LNCAP (cell line): ENCODE measurements around the gene RNF141.

Experiments used
- TF ChIP-seq, protein P1 (sequence below): fragments of 450-650 bp; IDR thresholded peaks from 2 replicates; pipeline ENCODE4 v1.5.1; 2017; ENCODE audit warnings: mild to moderate bottlenecking

The RNF141 gene

DNA sequence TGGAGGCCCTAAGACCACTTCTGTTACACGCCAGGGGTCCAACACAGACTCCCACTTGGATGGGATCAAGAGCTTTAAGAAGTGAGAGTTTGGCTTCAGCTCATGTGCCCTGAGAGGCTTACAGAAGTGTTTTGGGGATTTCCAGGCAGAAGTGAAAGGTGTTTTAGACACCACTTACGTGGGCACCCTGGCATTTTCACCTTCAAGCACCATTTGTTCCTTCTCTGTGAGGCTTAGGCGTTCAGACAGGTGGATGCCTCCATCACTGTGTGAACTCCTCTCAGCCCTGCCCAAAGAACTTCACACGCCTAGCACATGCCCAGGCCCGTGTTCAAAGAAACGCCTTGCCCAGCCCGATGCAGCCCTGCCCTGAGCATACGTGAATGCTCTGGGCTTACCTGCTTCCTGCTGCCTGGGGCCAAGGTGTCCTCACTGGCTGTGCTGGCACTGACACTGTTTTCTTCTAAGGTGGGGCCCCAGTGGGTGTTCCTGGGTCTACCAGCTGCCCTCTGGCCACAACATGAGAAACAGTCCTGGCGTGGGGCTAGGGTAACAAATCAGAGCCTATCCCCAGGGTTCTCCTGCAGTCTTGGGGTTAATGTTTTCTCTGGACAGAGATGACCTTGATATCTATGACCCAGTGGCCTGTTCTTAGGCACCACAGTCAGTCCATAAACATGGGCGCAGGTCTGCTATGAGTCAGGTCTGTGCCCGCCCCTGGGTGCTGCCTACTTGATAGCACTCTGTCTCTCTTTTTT is 51.9 kb downstream of the RNF141 start:
- TF ChIP-seq, protein P1, sequence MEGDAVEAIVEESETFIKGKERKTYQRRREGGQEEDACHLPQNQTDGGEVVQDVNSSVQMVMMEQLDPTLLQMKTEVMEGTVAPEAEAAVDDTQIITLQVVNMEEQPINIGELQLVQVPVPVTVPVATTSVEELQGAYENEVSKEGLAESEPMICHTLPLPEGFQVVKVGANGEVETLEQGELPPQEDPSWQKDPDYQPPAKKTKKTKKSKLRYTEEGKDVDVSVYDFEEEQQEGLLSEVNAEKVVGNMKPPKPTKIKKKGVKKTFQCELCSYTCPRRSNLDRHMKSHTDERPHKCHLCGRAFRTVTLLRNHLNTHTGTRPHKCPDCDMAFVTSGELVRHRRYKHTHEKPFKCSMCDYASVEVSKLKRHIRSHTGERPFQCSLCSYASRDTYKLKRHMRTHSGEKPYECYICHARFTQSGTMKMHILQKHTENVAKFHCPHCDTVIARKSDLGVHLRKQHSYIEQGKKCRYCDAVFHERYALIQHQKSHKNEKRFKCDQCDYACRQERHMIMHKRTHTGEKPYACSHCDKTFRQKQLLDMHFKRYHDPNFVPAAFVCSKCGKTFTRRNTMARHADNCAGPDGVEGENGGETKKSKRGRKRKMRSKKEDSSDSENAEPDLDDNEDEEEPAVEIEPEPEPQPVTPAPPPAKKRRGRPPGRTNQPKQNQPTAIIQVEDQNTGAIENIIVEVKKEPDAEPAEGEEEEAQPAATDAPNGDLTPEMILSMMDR, result no peak

- TF ChIP-seq, protein P1, result no peak
These were observed 52.7 kb downstream of the RNF141 start for GRCh38 chr11:10488121-10488933.

GRCh38 chr11:10487002-10487647 is 53.9 kb downstream of the RNF141 start:
- TF ChIP-seq, protein P1, result no peak

DNA sequence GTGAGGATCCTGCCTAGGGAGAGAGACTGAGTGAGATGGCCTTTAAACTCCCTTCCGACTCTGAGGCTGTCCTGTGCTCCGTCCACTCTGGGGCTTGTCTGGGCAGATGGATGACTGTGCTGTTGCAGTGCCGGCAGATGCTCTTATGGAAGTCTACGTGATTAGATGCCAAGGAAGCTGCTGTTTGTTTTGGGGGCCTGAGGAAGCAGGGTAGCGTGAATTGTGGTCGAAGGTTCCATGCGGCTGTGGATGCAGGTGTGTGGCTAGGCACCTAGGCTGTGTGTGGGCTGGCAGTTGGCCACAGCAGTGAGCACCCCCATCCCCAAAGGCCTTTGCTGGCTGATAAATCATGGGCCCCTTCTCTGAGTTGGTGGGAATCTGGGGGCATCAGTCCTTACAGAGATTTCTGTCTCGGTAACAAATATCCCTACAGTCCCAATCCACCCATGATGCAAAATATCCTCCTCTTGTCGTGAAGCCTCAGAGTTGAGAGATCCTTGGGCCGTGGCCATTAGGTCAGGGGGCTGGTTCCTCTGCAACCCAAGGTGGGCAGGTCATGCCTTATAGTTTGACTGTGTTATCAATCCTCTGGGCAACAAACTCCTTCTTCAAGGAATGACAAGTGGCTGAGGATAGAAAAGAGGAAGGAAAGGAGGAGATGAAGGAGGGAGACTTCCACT is 54.7 kb downstream of the RNF141 start:
- TF ChIP-seq, protein P1, result no peak

- TF ChIP-seq, protein P1, result no peak
These were observed 55.3 kb downstream of the RNF141 start for GRCh38 chr11:10485646-10486045.

- TF ChIP-seq, protein P1, result no peak
These were observed 56.4 kb downstream of the RNF141 start for GRCh38 chr11:10484461-10485180.
